Liver (tissue), 9 donors: ENCODE results near the gene ADGRF4. TPM values are rescaled to one million over a fixed set of nuclear protein-coding genes. Genes with fewer than 3 reads are reported as not detected.

Experiments used
- DNase-seq: peaks from one replicate; pipeline ENCODE4 v3.0.0-alpha.2; 2017; ENCODE audit warnings: low spot score
- H3K27ac ChIP-seq, 2 donors: one replicate each; pipeline ENCODE4 v1.7.0; 2013; ENCODE audit warnings: inconsistent platforms in 2 of 2, low read length in 2 of 2, control low read depth in 1 of 2, low read depth in 1 of 2, mild to moderate bottlenecking in 1 of 2
- H3K27me3 ChIP-seq, 4 donors: one replicate each; pipeline versions ENCODE4 v1.6.1 to v1.7.0; 2013; ENCODE audit warnings: low read length in 3 of 4, inconsistent platforms in 1 of 4, mild to moderate bottlenecking in 1 of 4, moderate library complexity in 1 of 4; ENCODE audit not compliant: control insufficient read depth in 4 of 4, insufficient read depth in 4 of 4
- H3K36me3 ChIP-seq, 4 donors: one replicate each; pipeline versions ENCODE4 v1.6.1 to v1.7.0; 2013; ENCODE audit warnings: low read length in 3 of 4, mild to moderate bottlenecking in 3 of 4, low read depth in 1 of 4, moderate library complexity in 1 of 4; ENCODE audit not compliant: control insufficient read depth in 4 of 4, insufficient read depth in 3 of 4
- H3K4me1 ChIP-seq, 4 donors: one replicate each; pipeline versions ENCODE4 v1.6.1 to v1.7.0; 2013; ENCODE audit warnings: low read length in 3 of 4, mild to moderate bottlenecking in 3 of 4, moderate library complexity in 1 of 4; ENCODE audit not compliant: control insufficient read depth in 4 of 4, insufficient read depth in 4 of 4
- H3K4me3 ChIP-seq, 3 donors: one replicate each; pipeline versions ENCODE4 v1.6.1 to v1.7.0; 2013; ENCODE audit warnings: low read length in 3 of 3, control low read depth in 1 of 3, low read depth in 1 of 3, mild to moderate bottlenecking in 1 of 3
- H3K9ac ChIP-seq, 2 donors: one replicate each; pipeline ENCODE4 v1.7.0; 2013; ENCODE audit warnings: low read length in 2 of 2, mild to moderate bottlenecking in 2 of 2, moderate library complexity in 2 of 2, control low read depth in 1 of 2, low read depth in 1 of 2
- H3K9me3 ChIP-seq, 4 donors: one replicate each; pipeline versions ENCODE4 v1.6.1 to v1.7.0; 2013; ENCODE audit warnings: low read length in 3 of 4; ENCODE audit not compliant: control insufficient read depth in 4 of 4
- ATF3 ChIP-seq: IDR thresholded peaks from 2 replicates; pipeline ENCODE4 v1.6.1; 2016; ENCODE audit warnings: antibody characterized with exemption
- EGR1 ChIP-seq, 2 donors: IDR thresholded peaks; 2 replicates each; pipeline ENCODE4 v1.6.1; 2016 to 2018; ENCODE audit warnings: antibody characterized with exemption in 2 of 2, low read depth in 2 of 2
- FOXA1 ChIP-seq: IDR thresholded peaks from 2 replicates; pipeline ENCODE4 v1.6.1; 2016; ENCODE audit warnings: antibody characterized with exemption
- FOXA2 ChIP-seq: IDR thresholded peaks from 2 replicates; pipeline ENCODE4 v1.6.1; 2016; ENCODE audit warnings: antibody characterized with exemption
- GABPA ChIP-seq, 2 donors: IDR thresholded peaks in 1 of 2; conservative IDR thresholded peaks in 1 of 2; 2 replicates each; pipeline ENCODE4 v1.6.1; 2016; ENCODE audit warnings: antibody characterized with exemption in 2 of 2, mild to moderate bottlenecking in 1 of 2, moderate library complexity in 1 of 2
- HNF4A ChIP-seq, 2 donors: conservative IDR thresholded peaks; 2 replicates each; pipeline ENCODE4 v1.6.1; 2016; ENCODE audit warnings: antibody characterized with exemption in 2 of 2, mild to moderate bottlenecking in 2 of 2
- HNF4G ChIP-seq: IDR thresholded peaks from 2 replicates; pipeline ENCODE4 v1.6.1; 2016; ENCODE audit warnings: antibody characterized with exemption
- JUND ChIP-seq, 2 donors: IDR thresholded peaks; 2 replicates each; pipeline ENCODE4 v1.6.1; 2016; ENCODE audit warnings: antibody characterized with exemption in 2 of 2
- MAX ChIP-seq: IDR thresholded peaks from 2 replicates; pipeline ENCODE4 v1.6.1; 2016; ENCODE audit warnings: antibody characterized with exemption
- RAD21 ChIP-seq, 2 donors: IDR thresholded peaks; 2 replicates each; pipeline ENCODE4 v1.6.1; 2016; ENCODE audit warnings: antibody characterized with exemption in 2 of 2, mild to moderate bottlenecking in 2 of 2
- RXRA ChIP-seq, 2 donors: IDR thresholded peaks; 2 replicates each; pipeline ENCODE4 v1.6.1; 2017 to 2018; ENCODE audit warnings: antibody characterized with exemption in 2 of 2, mild to moderate bottlenecking in 1 of 2
- TAF1 ChIP-seq: conservative IDR thresholded peaks from 2 replicates; pipeline ENCODE4 v1.6.1; 2016; ENCODE audit warnings: antibody characterized with exemption, mild to moderate bottlenecking
- ZBTB33 ChIP-seq: IDR thresholded peaks from 2 replicates; pipeline ENCODE4 v1.6.1; 2016; ENCODE audit warnings: antibody characterized with exemption
- WGBS: extraction: QIAGEN DNeasy Blood & Tissue Kit; methylation state at CpG from one replicate; pipeline ENCODE4 v1.1.7; 2013; 5-methylcytosine and 5-hydroxymethylcytosine counted together
- polyA plus RNA-seq, 2 donors: library from polyadenylated mRNA; stranded (reverse) in 1 of 2; unstranded in 1 of 2; fragments of 200-250 nt in 1 of 2; fragments of >200 nt in 1 of 2; fragmentation: Nextera tagmentation in 1 of 2; extraction: Ambion mirVana in 1 of 2; gene quantifications; one replicate each; pipeline versions ENCODE4 v1.2.1 to v1.2.3, GENCODE V29; 2013 to 2015
- total RNA-seq, 2 donors: library from RNA; depleted of rRNA; stranded (reverse); fragments of >200 nt; gene quantifications; one replicate each; pipeline ENCODE4 v1.2.3, GENCODE V29; 2014
- TF ChIP-seq, protein P1 (sequence below): fragments of 150-350 bp; IDR thresholded peaks from 2 replicates; pipeline ENCODE4 v1.5.1; 2017; ENCODE audit warnings: improper control_type of control experiment, low read depth, low read length; ENCODE audit not compliant: missing input control
- TF ChIP-seq, protein P2 (sequence below): IDR thresholded peaks from 2 replicates; pipeline ENCODE4 v1.6.1; 2016; ENCODE audit warnings: antibody characterized with exemption, mild to moderate bottlenecking
- donor health status: healthy.
- donor health status: healthy.
- donor health status: healthy.
- donor health status: healthy.
- donor health status: healthy.

The ADGRF4 gene
- total and polyA plus RNA-seq, 4 donors, result not detected

GRCh38 chr6:47697925-47698324 lies 455 bp upstream of the ADGRF4 start:
- Histone ChIP-seq H3K36me3 (no peaks in the 10 kb centered on the region), H3K27me3 (no peaks in the 10 kb centered on the region), H3K9ac (no peak overlapping the region), H3K9me3 (no peaks in the 10 kb centered on the region), H3K4me3 (no peak overlapping the region), H3K27ac (no peak overlapping the region), H3K4me1 (no peaks in the 10 kb centered on the region)
- DNase-seq, result no peak
- no peak for TF ChIP-seq RXRA (IDR thresholded peaks at IDR 0.05)
- TF ChIP-seq, protein P1, sequence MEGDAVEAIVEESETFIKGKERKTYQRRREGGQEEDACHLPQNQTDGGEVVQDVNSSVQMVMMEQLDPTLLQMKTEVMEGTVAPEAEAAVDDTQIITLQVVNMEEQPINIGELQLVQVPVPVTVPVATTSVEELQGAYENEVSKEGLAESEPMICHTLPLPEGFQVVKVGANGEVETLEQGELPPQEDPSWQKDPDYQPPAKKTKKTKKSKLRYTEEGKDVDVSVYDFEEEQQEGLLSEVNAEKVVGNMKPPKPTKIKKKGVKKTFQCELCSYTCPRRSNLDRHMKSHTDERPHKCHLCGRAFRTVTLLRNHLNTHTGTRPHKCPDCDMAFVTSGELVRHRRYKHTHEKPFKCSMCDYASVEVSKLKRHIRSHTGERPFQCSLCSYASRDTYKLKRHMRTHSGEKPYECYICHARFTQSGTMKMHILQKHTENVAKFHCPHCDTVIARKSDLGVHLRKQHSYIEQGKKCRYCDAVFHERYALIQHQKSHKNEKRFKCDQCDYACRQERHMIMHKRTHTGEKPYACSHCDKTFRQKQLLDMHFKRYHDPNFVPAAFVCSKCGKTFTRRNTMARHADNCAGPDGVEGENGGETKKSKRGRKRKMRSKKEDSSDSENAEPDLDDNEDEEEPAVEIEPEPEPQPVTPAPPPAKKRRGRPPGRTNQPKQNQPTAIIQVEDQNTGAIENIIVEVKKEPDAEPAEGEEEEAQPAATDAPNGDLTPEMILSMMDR, result no peak
- TF ChIP-seq FOXA2, result no peak
- no peak for TF ChIP-seq JUND (IDR thresholded peaks at IDR 0.05)
- TF ChIP-seq, protein P2, sequence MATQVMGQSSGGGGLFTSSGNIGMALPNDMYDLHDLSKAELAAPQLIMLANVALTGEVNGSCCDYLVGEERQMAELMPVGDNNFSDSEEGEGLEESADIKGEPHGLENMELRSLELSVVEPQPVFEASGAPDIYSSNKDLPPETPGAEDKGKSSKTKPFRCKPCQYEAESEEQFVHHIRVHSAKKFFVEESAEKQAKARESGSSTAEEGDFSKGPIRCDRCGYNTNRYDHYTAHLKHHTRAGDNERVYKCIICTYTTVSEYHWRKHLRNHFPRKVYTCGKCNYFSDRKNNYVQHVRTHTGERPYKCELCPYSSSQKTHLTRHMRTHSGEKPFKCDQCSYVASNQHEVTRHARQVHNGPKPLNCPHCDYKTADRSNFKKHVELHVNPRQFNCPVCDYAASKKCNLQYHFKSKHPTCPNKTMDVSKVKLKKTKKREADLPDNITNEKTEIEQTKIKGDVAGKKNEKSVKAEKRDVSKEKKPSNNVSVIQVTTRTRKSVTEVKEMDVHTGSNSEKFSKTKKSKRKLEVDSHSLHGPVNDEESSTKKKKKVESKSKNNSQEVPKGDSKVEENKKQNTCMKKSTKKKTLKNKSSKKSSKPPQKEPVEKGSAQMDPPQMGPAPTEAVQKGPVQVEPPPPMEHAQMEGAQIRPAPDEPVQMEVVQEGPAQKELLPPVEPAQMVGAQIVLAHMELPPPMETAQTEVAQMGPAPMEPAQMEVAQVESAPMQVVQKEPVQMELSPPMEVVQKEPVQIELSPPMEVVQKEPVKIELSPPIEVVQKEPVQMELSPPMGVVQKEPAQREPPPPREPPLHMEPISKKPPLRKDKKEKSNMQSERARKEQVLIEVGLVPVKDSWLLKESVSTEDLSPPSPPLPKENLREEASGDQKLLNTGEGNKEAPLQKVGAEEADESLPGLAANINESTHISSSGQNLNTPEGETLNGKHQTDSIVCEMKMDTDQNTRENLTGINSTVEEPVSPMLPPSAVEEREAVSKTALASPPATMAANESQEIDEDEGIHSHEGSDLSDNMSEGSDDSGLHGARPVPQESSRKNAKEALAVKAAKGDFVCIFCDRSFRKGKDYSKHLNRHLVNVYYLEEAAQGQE, result no peak
- TF ChIP-seq ZBTB33, result no peak
- TF ChIP-seq TAF1, result no peak
- 71% methylated on average over 2 of the region's 2 CpGs for WGBS

GRCh38 chr6:47700053-47700452 lies 1.7 kb downstream of the ADGRF4 start:
- Histone ChIP-seq H3K4me3 (no peak overlapping the region), H3K9me3 (no peaks in the 10 kb centered on the region), H3K36me3 (no peaks in the 10 kb centered on the region), H3K27ac (no peak overlapping the region), H3K4me1 (no peaks in the 10 kb centered on the region), H3K27me3 (no peaks in the 10 kb centered on the region), H3K9ac (no peak overlapping the region)
- TF ChIP-seq, protein P1, result no peak
- TF ChIP-seq RAD21 (IDR thresholded peaks at IDR 0.05) (no peak), JUND (IDR thresholded peaks at IDR 0.05) (no peak), EGR1 (IDR thresholded peaks at IDR 0.05; ENCODE audit: low read depth in 2 of 2) (no peak), FOXA2 (no peak), ATF3 (no peak), HNF4G (no peak), RXRA (IDR thresholded peaks at IDR 0.05) (no peak), GABPA (IDR thresholded peaks at IDR 0.05 in 1 of 2, conservative IDR thresholded peaks at IDR 0.05 in 1 of 2) (no peak), MAX (no peak), FOXA1 (no peak), HNF4A (conservative IDR thresholded peaks at IDR 0.05) (no peak), TAF1 (no peak)
- TF ChIP-seq, protein P2, result no peak
- DNase-seq, result no peak
- 85% methylated on average over 5 of the region's 5 CpGs for WGBS
